Bronchial epithelial cell (primary cell): ENCODE results near the gene CD28. TPM values are rescaled to one million over a fixed set of nuclear protein-coding genes. Genes with fewer than 3 reads are reported as not detected.
A peak's percentile ranks its signal among the peaks of the same experiment; 100 is the strongest.

Experiments
- DNase-seq: peaks from one replicate; pipeline ENCODE4 v3.0.0-alpha.2; 2010; ENCODE audit warnings: low read depth
- FAIRE-seq: peaks from 2 replicates; lab custom pipeline; 2011; peaks lifted over from hg19 to GRCh38; lab: Jason Lieb, UNC
- H3K27me3 ChIP-seq: 2 replicates; pipeline ENCODE4 v1.5.1; 2011; ENCODE audit warnings: low read length; ENCODE audit not compliant: control insufficient read depth, insufficient read depth
- H3K36me3 ChIP-seq: 2 replicates; pipeline ENCODE4 v1.5.1; 2011; ENCODE audit warnings: low read length; ENCODE audit not compliant: control insufficient read depth, insufficient read depth
- H3K4me3 ChIP-seq: 2 replicates; pipeline ENCODE4 v1.5.1; 2011; ENCODE audit warnings: mild to moderate bottlenecking, low read depth, low read length, control low read depth
- total RNA-seq: library from RNA; depleted of rRNA; stranded (reverse); fragments of >200 nt; gene quantifications from 2 replicates; pipeline ENCODE4 v1.2.1, GENCODE V29; 2014
- TF ChIP-seq, protein P1 (sequence below): IDR thresholded peaks from 2 replicates; pipeline ENCODE4 v1.5.1; 2011; ENCODE audit warnings: mild to moderate bottlenecking, moderate library complexity, low read length, control low read depth, inconsistent platforms; ENCODE audit not compliant: insufficient read depth, severe bottlenecking

CD28 gene
- total RNA-seq, 1 donor from 2014 or later, result not detected

DNA sequence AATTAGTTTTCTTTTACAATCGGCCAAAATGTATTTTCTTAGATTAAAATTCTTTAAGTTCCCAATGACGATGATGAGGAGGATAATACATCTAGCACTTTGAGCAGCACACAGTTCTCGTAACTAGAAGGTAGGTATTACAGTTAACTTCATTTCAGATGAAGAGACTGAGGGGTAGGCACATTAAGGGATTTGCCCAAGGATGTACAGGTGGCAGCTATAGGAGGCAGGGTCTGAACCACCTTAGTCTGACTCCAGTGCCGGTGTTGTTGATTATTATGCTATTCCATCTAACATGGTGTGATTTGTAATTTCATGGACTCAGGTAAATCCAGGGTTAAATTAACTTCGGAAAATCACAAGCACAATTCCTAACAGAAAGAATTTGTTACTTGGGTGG is 1.1 kb downstream of the CD28 start:
- Histone ChIP-seq H3K36me3 (no peaks in the 10 kb centered on the region), H3K27me3 (no peaks in the 10 kb centered on the region), H3K4me3 (no peak overlapping the region)
- FAIRE-seq (no peak), DNase-seq (no peak)
- TF ChIP-seq, protein P1, sequence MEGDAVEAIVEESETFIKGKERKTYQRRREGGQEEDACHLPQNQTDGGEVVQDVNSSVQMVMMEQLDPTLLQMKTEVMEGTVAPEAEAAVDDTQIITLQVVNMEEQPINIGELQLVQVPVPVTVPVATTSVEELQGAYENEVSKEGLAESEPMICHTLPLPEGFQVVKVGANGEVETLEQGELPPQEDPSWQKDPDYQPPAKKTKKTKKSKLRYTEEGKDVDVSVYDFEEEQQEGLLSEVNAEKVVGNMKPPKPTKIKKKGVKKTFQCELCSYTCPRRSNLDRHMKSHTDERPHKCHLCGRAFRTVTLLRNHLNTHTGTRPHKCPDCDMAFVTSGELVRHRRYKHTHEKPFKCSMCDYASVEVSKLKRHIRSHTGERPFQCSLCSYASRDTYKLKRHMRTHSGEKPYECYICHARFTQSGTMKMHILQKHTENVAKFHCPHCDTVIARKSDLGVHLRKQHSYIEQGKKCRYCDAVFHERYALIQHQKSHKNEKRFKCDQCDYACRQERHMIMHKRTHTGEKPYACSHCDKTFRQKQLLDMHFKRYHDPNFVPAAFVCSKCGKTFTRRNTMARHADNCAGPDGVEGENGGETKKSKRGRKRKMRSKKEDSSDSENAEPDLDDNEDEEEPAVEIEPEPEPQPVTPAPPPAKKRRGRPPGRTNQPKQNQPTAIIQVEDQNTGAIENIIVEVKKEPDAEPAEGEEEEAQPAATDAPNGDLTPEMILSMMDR, result no peak

DNA sequence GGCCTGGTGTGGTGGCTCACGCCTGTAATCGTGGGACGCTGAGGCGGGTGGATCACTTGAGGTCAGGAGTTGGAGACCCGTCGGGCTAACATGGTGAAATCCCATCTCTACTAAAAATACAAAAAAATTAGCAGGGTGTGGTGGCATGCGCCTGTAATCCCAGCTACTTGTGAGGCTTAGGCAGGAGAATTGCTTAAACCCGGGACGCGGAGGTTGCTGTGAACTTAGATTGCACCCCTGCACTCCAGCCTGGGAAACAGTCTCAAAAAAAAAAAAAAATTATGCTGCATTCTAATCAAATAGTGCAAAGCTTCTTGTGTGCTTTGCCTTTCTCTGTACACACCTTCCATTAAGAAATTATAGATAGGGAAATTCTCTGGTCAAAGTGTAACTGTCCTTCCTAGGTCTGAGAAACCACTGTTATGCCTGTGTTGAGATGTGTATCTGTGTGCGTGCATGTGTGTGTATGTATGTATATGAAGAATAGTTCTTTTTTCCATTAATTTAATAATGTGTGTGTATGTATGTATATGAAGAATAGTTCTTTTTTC is 2.5 kb downstream of the CD28 start:
- Histone ChIP-seq H3K4me3 (no peak overlapping the region), H3K27me3 (no peaks in the 10 kb centered on the region), H3K36me3 (no peaks in the 10 kb centered on the region)
- TF ChIP-seq, protein P1, result no peak
- FAIRE-seq (no peak), DNase-seq (no peak)

DNA sequence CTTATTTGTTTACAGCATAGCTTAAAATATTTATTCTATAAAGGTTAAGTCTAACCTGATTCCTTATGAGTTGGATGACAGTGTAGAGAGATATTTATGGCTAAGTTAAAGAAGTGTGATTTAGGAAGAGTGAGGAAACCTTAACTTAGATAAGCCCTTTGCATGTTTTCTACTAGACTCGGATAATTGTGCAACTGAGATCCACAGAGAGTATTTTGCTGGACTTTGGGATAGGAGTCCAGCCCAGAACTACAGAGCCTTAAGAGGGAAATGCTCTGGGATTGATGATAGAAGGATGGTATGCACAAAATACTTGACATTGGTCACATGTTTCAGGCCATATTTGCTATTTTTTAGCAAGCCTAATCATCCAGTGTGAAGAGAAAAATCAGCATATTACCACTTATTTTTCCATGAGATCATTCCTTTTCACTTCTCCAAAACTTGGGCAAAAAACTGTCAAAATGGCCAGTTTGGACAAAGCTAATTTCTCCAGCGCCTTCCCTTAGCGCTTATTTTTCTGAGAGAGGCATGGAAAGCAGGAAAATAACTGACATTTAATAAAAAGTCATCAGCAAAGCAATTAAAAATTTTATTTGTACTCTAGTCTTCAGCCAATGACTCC is 3.1 kb downstream of the CD28 start:
- Histone ChIP-seq H3K27me3 (no peaks in the 10 kb centered on the region), H3K4me3 (no peak overlapping the region), H3K36me3 (no peaks in the 10 kb centered on the region)
- DNase-seq (no peak), FAIRE-seq (no peak)
- TF ChIP-seq, protein P1, result no peak

DNA sequence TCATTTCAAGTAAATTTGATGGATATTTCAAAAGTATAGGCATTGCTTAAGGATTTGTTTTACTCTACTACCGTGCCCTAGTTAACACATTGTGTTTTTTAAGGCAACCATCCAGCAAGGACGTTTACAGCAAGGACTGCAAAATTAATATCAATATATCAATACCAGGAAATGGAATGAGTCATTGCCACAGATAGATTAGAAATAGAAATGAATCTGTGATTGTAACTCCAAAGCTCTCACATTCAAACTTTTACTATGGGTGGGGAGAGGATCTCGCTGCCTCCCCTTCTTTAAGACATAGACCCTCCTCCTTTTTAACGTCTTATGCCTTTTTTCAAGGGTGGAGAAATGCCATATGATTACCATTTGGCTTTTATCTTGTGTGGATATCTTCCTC is 3.8 kb downstream of the CD28 start:
- FAIRE-seq (no peak), DNase-seq (no peak)
- Histone ChIP-seq H3K36me3 (no peaks in the 10 kb centered on the region), H3K4me3 (no peak overlapping the region), H3K27me3 (no peaks in the 10 kb centered on the region)
- TF ChIP-seq, protein P1, result no peak

DNA sequence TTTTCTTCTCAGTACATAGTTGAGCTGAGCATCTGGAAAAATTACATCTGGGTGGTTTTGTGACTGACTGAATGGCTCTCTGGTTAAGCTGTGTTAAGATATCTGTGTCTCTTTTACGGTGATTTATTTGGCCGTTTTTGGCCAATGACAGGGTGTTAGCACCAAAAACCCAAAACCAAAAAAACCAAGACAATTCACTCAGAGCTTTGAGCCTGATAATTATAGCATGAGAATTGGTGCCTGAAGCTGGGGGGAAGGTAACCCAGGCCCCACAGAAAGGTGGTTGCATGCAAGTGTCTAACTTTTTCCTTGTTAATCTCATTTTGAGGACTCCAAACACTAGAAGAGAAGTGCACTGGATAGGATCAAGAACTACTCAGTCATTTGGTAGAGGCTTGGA is 4.5 kb downstream of the CD28 start:
- Histone ChIP-seq H3K36me3 (no peaks in the 10 kb centered on the region), H3K4me3 (no peak overlapping the region), H3K27me3 (no peaks in the 10 kb centered on the region)
- DNase-seq, result no peak
- FAIRE-seq, result no peak
- TF ChIP-seq, protein P1, result no peak

DNA sequence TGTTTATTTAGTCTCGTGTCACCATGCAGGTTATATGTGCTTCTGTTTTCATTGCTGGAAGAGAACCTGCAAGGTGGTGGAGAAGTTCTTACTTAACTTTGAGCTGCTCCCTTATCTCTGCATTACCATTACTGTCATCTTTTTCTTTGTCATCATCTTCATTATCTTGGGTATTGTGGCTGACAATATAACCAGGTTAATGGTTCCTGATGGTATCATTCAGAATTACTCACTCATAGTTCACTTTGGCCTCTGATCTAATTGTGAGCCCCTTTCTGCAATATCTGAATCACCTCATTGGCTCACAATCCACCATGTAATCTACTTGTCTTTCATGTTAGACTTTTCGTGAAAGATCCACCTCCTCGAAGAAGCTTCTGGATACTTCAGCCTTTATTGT is 5.0 kb downstream of the CD28 start:
- TF ChIP-seq, protein P1, result no peak
- H3K4me3 ChIP-seq, result no peak overlapping the region
- DNase-seq, result peak; percentile 19
- H3K36me3 ChIP-seq, result no peaks in the 10 kb centered on the region
- no peaks in the 10 kb centered on the region for H3K27me3 ChIP-seq
- no peak for FAIRE-seq
